PC-3 (cell line): Measurements from ENCODE around the gene CDC14C.

Source experiments
- CTCF ChIP-seq: fragments of 300-600 bp; sonication (generic); conservative IDR thresholded peaks from 2 replicates; pipeline ENCODE4 v1.5.1; 2017; ENCODE audit warnings: antibody characterized with exemption, low read depth, mild to moderate bottlenecking, low read length
- EZH2 ChIP-seq: fragments of 300-600 bp; sonication (generic); IDR thresholded peaks from one replicate; pipeline ENCODE4 v1.6.1; 2017; ENCODE audit warnings: antibody characterized with exemption, mild to moderate bottlenecking, low read length; ENCODE audit not compliant: unreplicated experiment
- EZH2phosphoT487 ChIP-seq: fragments of 300-600 bp; sonication (generic); IDR thresholded peaks from 2 replicates; pipeline ENCODE4 v1.6.1; 2018; ENCODE audit warnings: mild to moderate bottlenecking, antibody characterized with exemption, low read length, borderline replicate concordance

GRCh38 chr7:48880851-48881250, 43.5 kb upstream of the CDC14C start:
- TF ChIP-seq CTCF (no peak), EZH2 (no peak), EZH2phosphoT487 (no peak)
